ENCODE measurements around the gene DDX47. TPM values are rescaled to one million over a fixed set of nuclear protein-coding genes. Genes with fewer than 3 reads are reported as not detected.
"Not testable (repeated sequence)": the region's sequence is repeated elsewhere in the genome, so short reads cannot be mapped to it uniquely, and the experiment has no call there.

The DDX47 gene
- total RNA-seq, 2 donors from 2014 or later = 40.9 to 43.1 TPM

DNA sequence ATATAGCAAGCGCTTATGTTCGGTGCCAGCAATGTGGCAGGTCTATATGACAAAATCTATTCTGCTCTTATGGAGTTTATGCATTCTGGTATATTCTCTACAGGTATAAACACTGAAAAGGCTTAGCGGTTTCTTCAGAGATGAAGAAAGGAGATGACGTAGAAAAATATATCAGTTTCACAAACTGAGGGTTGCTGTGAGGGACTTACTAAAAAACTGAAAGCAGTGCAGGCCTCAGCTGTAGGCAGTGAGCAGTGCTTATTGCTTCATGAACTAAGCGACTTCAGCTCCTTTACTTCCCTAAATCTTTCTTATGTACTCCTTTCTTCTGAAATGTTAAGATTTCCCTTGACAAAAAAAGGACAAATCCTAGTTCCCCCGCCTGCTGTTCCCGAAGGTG lies 4.5 kb downstream of the DDX47 start:
- no peak for DNase-seq (ENCODE audit: low spot score)
- intact Hi-C loops (cut with DNase I) = loop anchor here in 1 of 2 donors (10.0 kb wide), 1 partner anchor 177 kb away; no protein-coding TSS in a partner anchor

DNA sequence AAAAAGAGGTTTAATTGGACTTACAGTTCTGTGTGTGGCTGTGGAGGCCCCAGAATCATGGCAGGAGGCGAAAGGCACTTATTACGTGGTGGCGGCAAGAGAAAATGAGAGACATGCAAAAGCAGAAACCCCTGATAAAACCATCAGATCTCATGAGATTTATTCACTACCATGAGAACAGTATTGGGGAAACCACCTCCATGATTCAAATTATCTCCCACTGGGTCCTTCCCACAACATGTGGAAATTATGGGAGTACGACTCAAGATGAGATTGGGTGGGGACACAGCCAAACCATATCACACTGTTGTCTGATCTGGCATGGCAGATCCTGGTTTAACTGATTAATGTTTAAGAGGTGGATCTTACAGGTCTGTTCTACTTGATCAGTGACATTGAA lies 5.6 kb downstream of the DDX47 start:
- DNase-seq (ENCODE audit: low spot score) = no peak
- intact Hi-C loops (cut with DNase I) = loop anchor here in 1 of 2 donors (10.0 kb wide), 1 partner anchor 176 kb away; no protein-coding TSS in a partner anchor

DNA sequence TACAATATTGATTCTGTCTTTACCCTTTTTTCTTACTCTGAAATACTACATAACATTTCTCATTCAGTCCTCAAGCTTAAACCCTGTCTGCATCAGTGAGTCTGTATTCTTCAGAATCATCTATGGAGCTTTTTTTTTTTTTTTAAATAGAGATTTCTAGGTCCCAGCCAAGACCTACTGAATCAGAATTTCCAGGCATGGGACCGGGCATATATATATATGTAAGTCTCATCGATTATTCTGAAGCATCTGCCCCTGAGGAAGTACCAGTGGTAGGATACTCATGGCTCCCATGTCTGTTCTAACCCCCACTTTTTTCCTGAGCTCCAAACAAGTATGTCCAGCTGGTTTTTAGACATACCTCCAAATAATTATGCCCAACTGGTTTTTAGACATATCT lies 6.1 kb downstream of the DDX47 start:
- intact Hi-C loops (cut with DNase I) = loop anchor here in 1 of 2 donors (10.0 kb wide), 1 partner anchor 176 kb away; no protein-coding TSS in a partner anchor
- DNase-seq (ENCODE audit: low spot score) = no peak

DNA sequence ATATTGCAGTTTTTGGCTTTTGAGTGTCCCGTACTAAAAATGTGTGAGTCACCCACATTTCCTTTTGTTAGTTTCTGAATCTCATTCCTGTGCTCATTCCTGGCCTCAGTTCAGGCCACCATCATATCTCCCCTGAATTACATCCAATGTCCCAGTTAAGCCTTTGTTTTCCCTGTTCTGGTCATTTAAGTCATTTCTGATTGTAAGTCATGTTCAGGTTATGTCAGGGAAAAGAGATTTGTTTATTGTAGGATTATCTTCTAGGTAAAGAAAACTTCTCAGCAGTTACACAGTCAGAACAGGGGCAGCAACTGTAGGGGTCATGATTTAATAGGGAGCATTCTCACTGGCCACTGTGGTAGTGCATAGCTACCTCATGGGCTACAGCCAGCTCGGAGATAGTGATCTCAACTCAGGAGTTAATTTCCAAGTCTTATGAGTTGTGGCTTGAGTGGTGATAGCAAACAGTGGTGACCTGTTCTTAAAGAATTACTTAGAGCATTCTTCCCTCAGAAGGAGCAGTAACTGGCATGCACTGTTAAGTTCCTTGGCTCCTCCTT lies 6.7 kb downstream of the DDX47 start:
- intact Hi-C loops (cut with DNase I) = loop anchor here in 1 of 2 donors (10.0 kb wide), 1 partner anchor 175 kb away; no protein-coding TSS in a partner anchor
- DNase-seq (ENCODE audit: low spot score) = no peak

DNA sequence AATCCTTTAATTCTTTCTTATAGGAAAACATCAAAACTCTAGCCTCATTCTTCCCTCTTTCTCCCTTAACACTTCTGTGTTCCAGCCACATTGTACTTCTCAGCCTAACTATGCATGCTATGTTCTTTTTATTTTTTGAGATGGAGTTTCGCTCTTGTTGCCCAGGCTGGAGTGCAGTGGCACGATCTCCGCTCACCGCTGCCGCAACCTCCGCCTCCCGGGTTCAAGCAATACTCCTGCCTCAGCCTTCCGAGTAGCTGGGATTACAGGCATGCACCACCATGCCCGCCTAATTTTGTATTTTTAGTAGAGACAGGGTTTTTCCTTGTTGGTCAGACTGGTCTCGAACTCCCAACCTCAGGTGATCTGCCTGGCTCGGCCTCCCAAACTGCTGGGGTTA lies 7.2 kb downstream of the DDX47 start:
- intact Hi-C loops (cut with DNase I); DNase-seq (ENCODE audit: low spot score): not testable (repeated sequence)

DNA sequence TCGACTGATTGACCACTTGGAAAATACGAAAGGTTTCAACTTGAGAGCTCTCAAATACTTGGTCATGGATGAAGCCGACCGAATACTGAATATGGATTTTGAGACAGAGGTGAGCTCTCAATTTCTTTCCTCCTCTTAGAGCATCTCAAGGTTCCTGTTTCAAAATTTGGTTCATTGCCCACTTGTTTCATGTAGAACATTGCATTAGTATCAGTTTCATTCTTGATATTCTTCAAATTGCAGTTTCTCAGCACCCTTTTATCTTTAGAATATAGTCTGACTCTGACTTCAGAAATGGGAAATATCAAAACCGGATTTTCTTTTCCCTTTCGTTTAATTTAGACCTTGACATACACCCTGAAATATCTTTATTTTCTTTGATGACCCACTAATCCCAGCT lies 8.8 kb downstream of the DDX47 start:
- DNase-seq (ENCODE audit: low spot score) = no peak
- intact Hi-C loops (cut with DNase I) = no loop called here

DNA sequence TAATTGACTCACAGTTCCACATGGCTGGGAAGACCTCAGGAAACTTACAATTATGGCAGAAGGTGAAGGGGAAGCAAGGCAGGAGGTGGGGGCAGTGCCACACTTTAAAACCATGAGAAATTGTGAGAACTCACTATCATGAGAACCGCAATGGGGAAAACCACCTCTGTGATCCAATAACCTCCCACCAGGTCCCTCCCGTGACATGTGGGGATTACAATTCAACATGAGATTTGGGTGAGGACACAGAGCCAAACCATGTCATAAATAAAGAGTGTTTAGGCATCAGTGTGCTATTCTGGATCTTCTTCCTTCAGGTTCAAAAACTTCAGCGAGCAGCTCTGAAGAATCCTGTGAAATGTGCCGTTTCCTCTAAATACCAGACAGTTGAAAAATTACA lies 9.7 kb downstream of the DDX47 start:
- DNase-seq (ENCODE audit: low spot score) = no peak
- intact Hi-C loops (cut with DNase I) = no loop called here

DNA sequence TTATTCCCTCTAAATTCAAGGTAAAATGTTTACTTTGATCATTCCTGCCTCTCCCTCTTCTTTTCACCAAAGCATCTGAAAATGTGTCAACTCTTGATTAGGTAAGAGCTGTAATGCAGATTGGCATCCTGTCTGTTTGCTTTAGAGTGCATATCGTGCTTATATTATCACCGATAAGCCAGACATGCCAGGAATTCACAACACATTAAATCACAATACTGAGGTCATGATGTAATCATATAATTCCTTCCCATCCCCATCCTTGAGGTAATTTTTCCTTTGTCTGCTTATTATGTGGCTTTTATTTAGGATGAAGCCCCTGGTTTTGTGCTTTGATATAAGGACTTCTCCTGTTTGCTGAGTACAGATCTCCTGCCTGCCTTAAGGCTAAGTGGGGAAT lies 10.2 kb downstream of the DDX47 start:
- no peak for DNase-seq (ENCODE audit: low spot score)
- intact Hi-C loops (cut with DNase I) = no loop called here

DNA sequence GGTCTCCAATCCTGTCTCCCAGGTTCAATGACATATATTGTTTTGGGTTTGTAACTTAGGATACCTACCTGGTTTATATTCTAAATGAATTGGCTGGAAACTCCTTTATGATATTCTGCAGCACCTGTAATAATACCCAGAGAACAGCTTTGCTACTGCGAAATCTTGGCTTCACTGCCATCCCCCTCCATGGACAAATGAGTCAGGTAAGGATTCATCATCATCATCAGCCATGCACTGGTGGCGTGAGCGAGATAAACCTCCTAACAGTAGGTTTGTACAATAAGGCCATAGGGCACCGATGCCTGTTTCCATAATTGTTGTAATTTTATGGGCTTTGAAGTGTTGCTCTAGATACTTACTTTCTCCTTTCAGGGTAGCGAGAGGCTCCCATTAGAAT lies 10.7 kb downstream of the DDX47 start:
- intact Hi-C loops (cut with DNase I) = no loop called here

DNA sequence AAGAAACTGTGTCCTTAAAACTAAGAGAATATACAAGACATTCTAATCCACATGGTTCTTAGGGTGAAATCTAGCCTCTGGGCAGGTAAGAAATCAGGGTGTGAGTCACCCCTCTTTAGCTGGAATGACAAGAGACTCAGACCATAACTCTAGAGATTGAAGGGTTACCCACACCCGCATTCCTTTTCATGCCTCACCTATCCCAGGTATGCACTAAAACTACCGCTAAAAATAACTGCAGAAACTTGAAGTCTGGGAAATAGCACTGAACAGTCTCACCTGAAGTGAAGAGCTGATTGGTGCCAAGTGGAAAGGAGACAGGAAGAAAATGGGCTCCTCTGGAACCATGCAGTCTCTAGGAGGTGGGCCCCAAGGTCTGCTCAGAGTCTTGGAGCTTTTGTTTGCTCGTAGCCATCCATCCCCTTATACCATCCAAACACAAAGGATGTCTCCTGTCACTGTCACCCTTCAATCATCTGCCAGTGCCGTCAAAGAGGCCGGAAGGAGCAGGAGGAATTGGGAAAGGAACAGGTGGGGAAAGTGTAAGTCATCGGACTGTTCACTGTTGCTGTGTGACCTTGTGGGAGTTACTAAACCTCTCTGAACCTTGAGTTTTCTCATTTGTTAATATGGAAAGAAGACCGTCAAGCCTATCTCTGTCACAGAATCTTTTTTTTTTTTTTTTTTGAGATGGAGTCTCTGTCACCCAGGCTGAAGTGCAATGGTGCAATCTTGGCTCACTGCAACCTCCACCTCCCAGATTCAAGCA lies 22.4 kb downstream of the DDX47 start:
- DNase-seq (ENCODE audit: low spot score) = no peak
- intact Hi-C loops (cut with DNase I) = loop anchor here in 1 of 2 donors (10.0 kb wide), 1 partner anchor 149 kb away; no protein-coding TSS in a partner anchor

More for the DNA sequence above, 10.7 kb downstream of the DDX47 start:
- DNase-seq (ENCODE audit: low spot score) = no peak

DNA sequence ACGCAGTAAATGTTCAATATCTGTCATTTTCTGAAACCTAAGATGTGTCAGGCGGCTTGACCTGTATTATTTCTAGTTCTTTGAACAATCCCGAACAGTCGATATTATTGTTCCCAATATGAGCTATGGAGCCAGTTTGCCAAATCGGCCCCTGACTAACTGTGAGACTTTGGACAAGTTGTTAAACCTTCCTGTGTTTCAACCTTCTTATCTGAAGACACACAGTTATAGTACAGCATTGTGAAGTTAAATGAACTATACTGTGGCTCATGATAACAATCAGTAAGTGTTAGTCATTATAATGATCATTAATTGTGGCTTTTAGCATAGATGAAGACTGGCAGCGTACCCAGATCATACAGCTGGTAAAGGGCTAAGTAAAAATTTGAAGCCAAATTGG lies 23.4 kb downstream of the DDX47 start:
- no peak for DNase-seq (ENCODE audit: low spot score)
- intact Hi-C loops (cut with DNase I) = loop anchor here in 1 of 2 donors (10.0 kb wide), 1 partner anchor 148 kb away; no protein-coding TSS in a partner anchor

DNA sequence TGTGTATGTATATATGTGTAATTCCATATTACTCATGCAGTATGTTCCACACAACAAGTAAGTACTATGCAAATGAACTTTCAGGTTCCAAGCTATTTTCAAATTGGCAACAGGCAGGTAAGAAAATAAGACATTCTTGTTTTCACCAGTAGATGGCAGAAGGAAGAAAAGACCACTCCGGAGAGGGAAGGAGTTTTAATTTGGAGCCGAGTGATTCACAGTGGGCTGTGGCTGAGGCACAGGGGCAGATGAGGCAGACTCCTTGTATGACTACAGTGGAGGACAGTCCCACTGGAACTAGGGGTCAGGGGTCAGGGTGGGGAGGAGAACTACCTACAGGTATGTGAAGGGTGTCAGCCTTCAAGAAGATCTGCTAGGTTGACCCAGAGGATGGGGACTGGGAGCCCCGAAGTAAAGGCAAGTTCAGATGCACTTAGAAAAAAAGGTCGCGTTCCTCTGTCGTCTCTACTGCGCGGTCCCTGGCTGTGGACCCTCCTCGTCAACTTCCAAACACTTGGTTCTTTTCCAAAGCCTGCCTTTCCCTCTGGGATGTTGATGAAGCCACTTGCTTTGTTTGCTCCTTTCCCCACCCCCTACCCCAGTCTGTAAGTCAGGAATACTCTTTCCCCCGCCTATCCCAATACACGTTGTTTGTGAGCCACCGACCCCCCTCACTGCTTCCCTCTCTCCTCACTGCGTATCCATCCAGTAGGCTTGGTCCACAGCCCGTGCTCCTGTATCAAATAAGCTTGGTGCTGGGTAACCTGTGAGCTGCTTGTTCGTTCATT lies 24.1 kb downstream of the DDX47 start:
- peak; percentile 83 for DNase-seq (ENCODE audit: low spot score)
- intact Hi-C loops (cut with DNase I) = loop anchor here in 1 of 2 donors (10.0 kb wide), 1 partner anchor 148 kb away; no protein-coding TSS in a partner anchor

DNA sequence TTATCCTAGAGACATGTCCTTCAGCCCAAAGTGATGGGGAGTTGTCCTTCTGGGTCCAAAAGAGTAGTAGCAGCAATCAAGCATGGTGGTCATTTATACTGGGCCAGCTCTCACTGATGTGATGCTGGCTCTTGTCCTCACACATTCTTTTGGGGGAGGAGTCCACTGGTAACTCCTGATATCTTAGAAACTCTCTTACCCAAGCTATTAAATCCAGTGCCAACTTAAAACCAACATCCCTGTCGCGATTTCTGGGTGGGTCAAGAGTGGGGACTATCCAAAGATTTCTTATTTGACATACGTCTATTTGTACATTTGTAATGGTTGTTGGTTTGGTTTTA lies 24.6 kb downstream of the DDX47 start:
- no peak for DNase-seq (ENCODE audit: low spot score)
- intact Hi-C loops (cut with DNase I) = loop anchor here in 1 of 2 donors (10.0 kb wide), 1 partner anchor 147 kb away; no protein-coding TSS in a partner anchor

DNA sequence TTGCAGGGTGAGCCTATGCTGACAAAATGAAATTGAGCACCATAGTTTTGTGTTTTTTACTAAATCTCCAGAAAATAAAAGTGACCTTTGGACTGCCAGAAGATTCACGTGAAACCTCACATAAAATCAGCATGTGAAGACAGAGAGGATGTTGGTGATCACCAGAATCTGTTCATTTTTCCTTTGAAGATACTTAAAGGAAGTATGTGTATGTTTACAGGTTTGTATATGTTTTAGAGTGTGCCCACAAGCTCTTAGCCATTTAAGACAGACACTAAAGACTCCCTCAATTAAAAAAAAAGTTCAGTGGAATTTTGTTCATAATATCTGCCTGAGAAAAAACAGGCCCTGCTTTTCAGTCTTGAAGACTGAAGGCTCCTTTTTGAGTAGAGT lies 25.9 kb downstream of the DDX47 start:
- intact Hi-C loops (cut with DNase I) = loop anchor here in 1 of 2 donors (10.0 kb wide), 1 partner anchor 146 kb away; no protein-coding TSS in a partner anchor
- no peak for DNase-seq (ENCODE audit: low spot score)

DNA sequence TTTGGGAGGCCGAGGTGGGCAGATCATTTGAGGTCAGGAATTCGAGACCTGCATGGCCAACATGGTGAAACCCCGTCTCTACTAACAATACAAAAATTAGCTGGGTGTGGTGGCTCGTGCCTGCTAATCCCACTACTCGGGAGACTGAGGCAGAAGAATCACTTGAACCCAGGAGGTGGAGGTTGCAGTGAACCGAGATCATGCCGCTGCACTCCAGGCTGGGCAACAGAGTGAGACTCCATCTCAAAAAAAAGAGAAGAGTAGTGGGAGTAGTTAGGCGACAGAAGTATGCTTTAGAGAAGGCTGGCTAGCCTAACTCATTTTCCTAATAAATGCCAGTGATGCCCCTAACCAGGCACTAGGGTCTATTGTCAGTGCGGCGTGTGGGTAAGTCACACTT lies 26.3 kb downstream of the DDX47 start:
- DNase-seq (ENCODE audit: low spot score) = not testable (repeated sequence)
- intact Hi-C loops (cut with DNase I) = loop anchor here in 1 of 2 donors (10.0 kb wide), 1 partner anchor 145 kb away; no protein-coding TSS in a partner anchor

DNA sequence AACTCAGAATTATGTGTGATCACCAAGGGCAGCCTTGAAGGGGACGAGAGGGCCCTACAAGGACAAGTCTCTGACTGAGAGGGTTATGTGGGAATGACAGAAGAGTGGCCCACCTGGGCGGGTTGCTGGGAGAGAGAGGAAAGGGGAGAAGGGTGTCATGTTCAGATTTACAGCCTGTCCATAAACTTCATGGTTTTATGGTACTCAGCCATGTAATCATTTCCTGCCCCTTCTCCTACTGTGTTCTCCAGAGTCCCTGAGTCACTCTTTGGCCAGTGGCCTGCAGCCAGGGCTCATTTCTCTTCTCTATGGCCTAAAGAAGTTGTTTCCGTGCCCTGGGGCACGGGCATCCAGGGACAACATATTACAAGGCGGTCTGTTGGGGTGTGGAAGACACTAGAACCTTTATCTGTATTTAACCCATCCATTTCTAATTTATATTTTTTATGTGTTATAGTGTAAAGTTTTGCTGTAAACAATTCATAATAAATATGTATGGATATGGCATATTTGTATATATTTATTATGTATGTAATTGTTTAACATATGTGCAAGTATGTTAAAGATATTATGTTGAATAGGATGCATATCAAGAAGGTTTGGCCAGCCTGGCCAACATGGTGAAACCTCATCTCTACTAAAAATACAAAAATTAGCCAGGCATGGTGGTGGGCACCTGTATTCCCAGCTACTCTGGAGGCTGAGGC lies 26.9 kb downstream of the DDX47 start:
- intact Hi-C loops (cut with DNase I) = loop anchor here in 1 of 2 donors (10.0 kb wide), 1 partner anchor 145 kb away; no protein-coding TSS in a partner anchor
- peak; percentile 87 for DNase-seq (ENCODE audit: low spot score)

DNA sequence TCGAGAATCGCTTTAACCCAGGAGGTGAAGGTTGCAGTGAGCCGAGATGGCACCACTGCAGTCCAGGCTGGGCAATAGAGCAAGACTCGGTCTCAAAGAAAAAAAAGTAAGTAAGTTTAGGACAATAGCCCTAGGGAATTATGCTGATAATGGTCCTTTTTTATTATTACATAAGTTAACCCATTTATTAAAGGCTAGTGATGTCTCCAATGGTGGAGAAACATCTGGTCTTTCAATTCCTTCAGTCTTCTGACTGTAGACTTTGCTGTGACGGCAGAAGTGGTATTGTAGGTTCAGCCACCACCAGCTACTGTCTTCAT lies 27.4 kb downstream of the DDX47 start:
- no peak for DNase-seq (ENCODE audit: low spot score)
- intact Hi-C loops (cut with DNase I) = no loop called here

DNA sequence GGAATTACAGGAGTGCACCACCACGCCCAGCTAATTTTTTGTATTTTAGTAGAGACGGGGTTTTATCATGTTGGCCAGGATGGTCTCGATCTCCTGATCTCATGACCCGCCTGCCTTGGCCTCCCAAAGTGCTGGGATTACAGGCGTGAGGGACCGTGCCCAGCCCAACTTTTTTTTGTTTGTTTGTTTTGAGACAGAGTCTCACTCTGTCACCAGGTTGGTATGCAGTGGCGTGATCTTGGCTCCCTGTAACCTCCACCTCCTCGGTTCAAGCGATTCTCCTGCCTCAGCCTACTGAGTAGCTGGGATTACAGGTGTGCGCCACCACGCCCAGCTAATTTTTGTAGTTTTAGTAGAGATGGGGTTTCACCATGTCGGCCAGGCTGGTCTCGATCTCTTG lies 28.3 kb downstream of the DDX47 start:
- intact Hi-C loops (cut with DNase I); DNase-seq (ENCODE audit: low spot score): not testable (repeated sequence)

DNA sequence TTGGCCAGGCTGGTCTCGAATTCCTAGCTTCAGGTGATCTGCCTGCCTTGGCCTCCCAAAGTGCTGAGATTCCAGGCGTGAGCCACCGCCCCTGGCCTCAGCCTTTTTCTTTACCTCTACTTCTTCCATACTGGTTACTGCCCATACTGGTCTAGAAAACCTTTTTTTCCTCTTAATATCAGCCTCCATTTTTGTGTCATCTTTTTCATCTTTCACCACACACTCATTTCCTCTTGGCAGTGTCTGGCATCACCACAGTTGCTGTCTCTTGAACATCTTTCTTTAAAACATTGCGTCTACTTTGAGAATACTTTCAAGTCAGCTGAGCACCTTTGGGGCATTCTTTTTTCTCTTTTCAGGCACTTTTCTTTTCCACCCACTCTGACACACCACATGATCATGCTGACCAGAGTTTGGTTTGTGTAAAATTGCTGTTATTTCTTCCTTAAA lies 32.7 kb downstream of the DDX47 start:
- no peak for DNase-seq (ENCODE audit: low spot score)
- intact Hi-C loops (cut with DNase I) = no loop called here
